ENCODE data around the gene C1orf226. TPM values are rescaled to one million over a fixed set of nuclear protein-coding genes. Genes with fewer than 3 reads are reported as not detected.

The C1orf226 gene, protein sequence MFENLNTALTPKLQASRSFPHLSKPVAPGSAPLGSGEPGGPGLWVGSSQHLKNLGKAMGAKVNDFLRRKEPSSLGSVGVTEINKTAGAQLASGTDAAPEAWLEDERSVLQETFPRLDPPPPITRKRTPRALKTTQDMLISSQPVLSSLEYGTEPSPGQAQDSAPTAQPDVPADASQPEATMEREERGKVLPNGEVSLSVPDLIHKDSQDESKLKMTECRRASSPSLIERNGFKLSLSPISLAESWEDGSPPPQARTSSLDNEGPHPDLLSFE
- total RNA-seq (1 to 10 TPM; 1.4 to 2.9 TPM), polyA plus RNA-seq (ENCODE audit: insufficient read length in 2 of 2) (10 to 100 TPM in 1 of 2 donors, 1 to 10 TPM in 1; 8.8 to 10.2 TPM)
- long read RNA-seq, donor 1, result 0 reads
- long read RNA-seq, donor 2, result 0 reads
- long read RNA-seq, donor 3, result 0 reads
- long read RNA-seq, donor 4, result 0 reads

DNA sequence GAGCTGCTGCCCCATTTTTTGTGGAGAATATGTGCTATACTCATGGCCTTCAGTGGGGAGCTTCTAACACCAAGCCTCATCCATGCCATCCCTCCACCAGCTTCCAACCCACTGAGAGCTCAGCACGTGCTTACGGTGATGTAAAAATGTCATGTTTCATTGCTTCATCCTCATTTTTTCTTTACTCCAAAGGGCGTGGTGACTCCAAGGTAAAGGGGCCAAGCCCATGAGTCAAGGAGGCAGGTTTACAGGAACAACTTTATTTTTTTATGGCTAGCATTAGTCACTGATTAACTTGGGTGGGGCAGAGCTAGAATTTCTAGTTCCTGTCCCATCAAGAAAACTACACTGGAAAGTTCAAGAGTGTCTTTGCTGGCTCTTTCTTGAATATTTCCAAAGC, at the start of gene C1orf226:
TSS of gene C1orf226 (plus strand) at position 346 of the 400 bp plus-strand sequence. CDS start 174 bp downstream, outside the sequence.
- H3K36me3 ChIP-seq (ENCODE audit: control insufficient read depth, insufficient read depth, low read length), result peaks cover 29% of the 10 kb centered on the region
- H3K4me1 ChIP-seq (ENCODE audit: control insufficient read depth, insufficient read depth, low read length), result peaks cover 3% of the 10 kb centered on the region
- no peaks in the 10 kb centered on the region for H3K9me3 ChIP-seq (ENCODE audit: control insufficient read depth, insufficient read depth, low read length)
- no peak for DNase-seq (ENCODE audit: low read depth in 4 of 6, low spot score in 6 of 6)
- 100% methylated on average over 2 of the region's 3 CpGs for WGBS (ENCODE audit: insufficient coverage)
- H3K27ac ChIP-seq (ENCODE audit: low read depth, low read length), result no peak within 1 kb of the TSS
- no peaks in the 10 kb centered on the region for H3K27me3 ChIP-seq (ENCODE audit: control insufficient read depth, insufficient read depth, low read length)
- H3K4me3 ChIP-seq (ENCODE audit: low read depth, low read length), result no peak within 1 kb of the TSS

- no peaks in the 10 kb centered on the region for H3K27me3 ChIP-seq (ENCODE audit: control insufficient read depth, insufficient read depth, low read length)
- DNase-seq (ENCODE audit: low read depth in 4 of 6, low spot score in 6 of 6), result peak in 1 of 6 donors; percentile 31
- no peaks in the 10 kb centered on the region for H3K9me3 ChIP-seq (ENCODE audit: control insufficient read depth, insufficient read depth, low read length)
- H3K4me1 ChIP-seq (ENCODE audit: control insufficient read depth, insufficient read depth, low read length), result peaks cover 9% of the 10 kb centered on the region
- H3K36me3 ChIP-seq (ENCODE audit: control insufficient read depth, insufficient read depth, low read length), result no peaks in the 10 kb centered on the region
- H3K27ac ChIP-seq (ENCODE audit: low read depth, low read length), result no peak overlapping the region
- no peak overlapping the region for H3K4me3 ChIP-seq (ENCODE audit: low read depth, low read length)
Measured at GRCh38 chr1:162333991-162334390, 47.5 kb upstream of the C1orf226 start.

DNA sequence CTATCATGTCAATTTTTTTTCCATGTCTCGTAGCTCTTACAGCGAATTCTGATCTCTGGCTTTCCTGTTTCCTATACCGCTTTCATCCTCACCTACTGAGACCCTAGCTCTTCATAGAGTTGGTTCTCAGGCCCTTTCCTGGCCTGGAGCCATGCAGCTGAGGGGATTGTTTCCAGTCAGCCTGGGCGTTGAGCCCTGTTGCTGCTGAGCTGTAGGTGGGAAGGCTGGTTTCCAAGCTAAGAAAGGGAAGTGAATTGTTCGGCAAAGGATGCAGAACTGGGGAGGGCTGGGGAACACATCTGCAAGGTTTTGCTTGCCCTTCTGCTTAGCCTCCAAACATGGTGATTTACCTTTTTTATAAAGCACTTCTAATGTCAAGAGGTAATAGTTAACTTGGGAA, 46.4 kb upstream of the C1orf226 start:
- WGBS (ENCODE audit: insufficient coverage), result 53% methylated on average over 4 of the region's 5 CpGs
- Histone ChIP-seq H3K27me3 (ENCODE audit: control insufficient read depth, insufficient read depth, low read length) (no peaks in the 10 kb centered on the region), H3K4me1 (ENCODE audit: control insufficient read depth, insufficient read depth, low read length) (peaks cover 9% of the 10 kb centered on the region), H3K27ac (ENCODE audit: low read depth, low read length) (no peak overlapping the region), H3K9me3 (ENCODE audit: control insufficient read depth, insufficient read depth, low read length) (no peaks in the 10 kb centered on the region), H3K4me3 (ENCODE audit: low read depth, low read length) (no peak overlapping the region), H3K36me3 (ENCODE audit: control insufficient read depth, insufficient read depth, low read length) (no peaks in the 10 kb centered on the region)
- peak in 5 of 6 donors; percentile 33 to 84 (median 53) for DNase-seq (ENCODE audit: low read depth in 4 of 6, low spot score in 6 of 6)

- DNase-seq (ENCODE audit: low read depth in 4 of 6, low spot score in 6 of 6), result peak in 1 of 6 donors; percentile 42
- Histone ChIP-seq H3K36me3 (ENCODE audit: control insufficient read depth, insufficient read depth, low read length) (no peaks in the 10 kb centered on the region), H3K4me3 (ENCODE audit: low read depth, low read length) (no peak overlapping the region), H3K9me3 (ENCODE audit: control insufficient read depth, insufficient read depth, low read length) (no peaks in the 10 kb centered on the region), H3K27ac (ENCODE audit: low read depth, low read length) (no peak overlapping the region), H3K4me1 (ENCODE audit: control insufficient read depth, insufficient read depth, low read length) (peaks cover 9% of the 10 kb centered on the region), H3K27me3 (ENCODE audit: control insufficient read depth, insufficient read depth, low read length) (no peaks in the 10 kb centered on the region)
- 52% methylated on average over 2 of the region's 7 CpGs for WGBS (ENCODE audit: insufficient coverage)
Measured at GRCh38 chr1:162336621-162337285, 44.8 kb upstream of the C1orf226 start.

- Histone ChIP-seq H3K27ac (ENCODE audit: low read depth, low read length) (no peak overlapping the region), H3K4me1 (ENCODE audit: control insufficient read depth, insufficient read depth, low read length) (no peaks in the 10 kb centered on the region), H3K4me3 (ENCODE audit: low read depth, low read length) (no peak overlapping the region), H3K36me3 (ENCODE audit: control insufficient read depth, insufficient read depth, low read length) (peaks cover 4% of the 10 kb centered on the region), H3K9me3 (ENCODE audit: control insufficient read depth, insufficient read depth, low read length) (no peaks in the 10 kb centered on the region), H3K27me3 (ENCODE audit: control insufficient read depth, insufficient read depth, low read length) (no peaks in the 10 kb centered on the region)
- WGBS (ENCODE audit: insufficient coverage), result 100% methylated on average over 1 of the region's 1 CpG
- DNase-seq (ENCODE audit: low read depth in 4 of 6, low spot score in 6 of 6), result no peak
Measured at GRCh38 chr1:162342452-162342983, 39.0 kb upstream of the C1orf226 start.

DNA sequence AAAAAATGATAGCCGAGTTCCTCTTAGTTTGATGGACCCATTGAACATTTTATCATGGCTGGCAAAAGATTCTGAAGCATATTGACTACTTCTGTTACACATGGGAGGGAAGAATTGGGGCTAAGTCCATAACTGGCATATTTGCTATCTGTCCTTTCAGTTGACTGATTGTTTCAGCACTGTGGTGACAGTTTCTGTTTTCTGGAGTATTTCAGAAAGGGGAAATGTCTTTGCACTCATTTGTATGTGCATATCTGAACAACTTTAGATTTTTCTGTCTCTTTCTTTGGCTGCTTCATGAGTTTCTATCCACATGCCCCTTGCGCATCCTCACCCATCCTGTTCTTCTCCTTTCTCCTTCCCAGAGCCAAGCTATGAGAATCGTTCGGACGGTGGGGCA, 38.1 kb upstream of the C1orf226 start:
- Histone ChIP-seq H3K27me3 (ENCODE audit: control insufficient read depth, insufficient read depth, low read length) (no peaks in the 10 kb centered on the region), H3K36me3 (ENCODE audit: control insufficient read depth, insufficient read depth, low read length) (peaks cover 4% of the 10 kb centered on the region), H3K27ac (ENCODE audit: low read depth, low read length) (no peak overlapping the region), H3K9me3 (ENCODE audit: control insufficient read depth, insufficient read depth, low read length) (no peaks in the 10 kb centered on the region), H3K4me3 (ENCODE audit: low read depth, low read length) (no peak overlapping the region), H3K4me1 (ENCODE audit: control insufficient read depth, insufficient read depth, low read length) (no peaks in the 10 kb centered on the region)
- 87% methylated on average over 3 of the region's 5 CpGs for whole genome bisulfite sequencing (ENCODE audit: insufficient coverage)
- no peak for DNase-seq (ENCODE audit: low read depth in 4 of 6, low spot score in 6 of 6)

DNA sequence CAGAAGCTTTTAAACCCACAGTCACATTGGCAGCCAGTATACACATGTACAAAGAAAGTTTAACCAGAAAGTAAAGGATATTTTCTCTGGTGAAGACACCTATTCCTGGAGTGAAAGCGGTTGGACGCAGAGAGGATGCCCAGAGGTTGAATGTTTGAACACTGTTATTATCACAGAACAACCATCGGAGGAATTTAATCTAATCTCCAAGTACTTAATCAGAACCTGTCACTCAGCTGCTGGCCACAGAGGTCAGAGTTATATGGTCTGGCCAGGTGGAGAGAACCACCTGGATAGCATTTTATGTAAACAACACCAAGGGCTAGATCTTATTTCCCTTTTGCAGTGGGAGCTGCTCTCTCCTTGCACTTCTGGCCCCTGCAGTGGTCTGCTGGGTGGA, 34.2 kb upstream of the C1orf226 start:
- Histone ChIP-seq H3K9me3 (ENCODE audit: control insufficient read depth, insufficient read depth, low read length) (no peaks in the 10 kb centered on the region), H3K27me3 (ENCODE audit: control insufficient read depth, insufficient read depth, low read length) (no peaks in the 10 kb centered on the region), H3K4me3 (ENCODE audit: low read depth, low read length) (no peak overlapping the region), H3K4me1 (ENCODE audit: control insufficient read depth, insufficient read depth, low read length) (peaks cover 5% of the 10 kb centered on the region), H3K36me3 (ENCODE audit: control insufficient read depth, insufficient read depth, low read length) (peaks cover 4% of the 10 kb centered on the region), H3K27ac (ENCODE audit: low read depth, low read length) (no peak overlapping the region)
- DNase-seq (ENCODE audit: low read depth in 4 of 6, low spot score in 6 of 6), result no peak
- no CpG with 5 or more reads among the region's 3 CpGs for WGBS (ENCODE audit: insufficient coverage)

DNA sequence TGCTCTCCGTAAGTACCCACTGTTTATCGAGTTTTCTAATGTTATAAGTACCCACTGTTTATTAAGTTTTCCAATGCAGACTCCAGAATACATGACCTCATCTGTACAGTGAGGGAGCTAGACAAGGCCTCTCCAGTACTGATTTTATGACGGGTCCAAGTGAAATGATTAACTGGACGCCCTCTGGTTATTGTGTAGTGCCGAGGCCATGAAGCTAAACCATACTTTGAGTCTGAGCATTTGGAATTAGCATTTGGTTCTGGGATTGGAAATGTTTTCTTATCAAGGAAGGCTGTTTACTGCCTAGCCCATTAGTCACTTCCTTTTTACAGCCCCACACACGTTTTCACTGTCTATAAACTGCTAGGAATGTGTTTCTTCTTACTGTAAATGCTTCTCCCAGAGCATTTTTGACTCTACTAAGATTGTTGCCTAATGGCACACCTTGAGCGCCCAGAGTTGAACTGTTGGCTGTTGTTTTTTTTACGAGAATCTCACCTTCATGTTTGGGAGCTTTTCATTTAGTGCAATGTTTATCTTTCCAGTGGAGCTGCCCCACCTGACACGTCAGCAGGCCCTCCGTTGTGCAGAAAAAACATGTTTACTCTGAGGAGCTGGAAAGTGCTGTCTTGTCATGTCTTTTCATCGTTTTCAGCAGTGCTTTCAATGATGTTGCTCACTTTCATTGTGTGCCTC, 31.7 kb upstream of the C1orf226 start:
- WGBS (ENCODE audit: insufficient coverage), result 62% methylated on average over 7 of the region's 11 CpGs
- Histone ChIP-seq H3K36me3 (ENCODE audit: control insufficient read depth, insufficient read depth, low read length) (peaks cover 2% of the 10 kb centered on the region), H3K4me3 (ENCODE audit: low read depth, low read length) (no peak overlapping the region), H3K27me3 (ENCODE audit: control insufficient read depth, insufficient read depth, low read length) (no peaks in the 10 kb centered on the region), H3K9me3 (ENCODE audit: control insufficient read depth, insufficient read depth, low read length) (no peaks in the 10 kb centered on the region), H3K4me1 (ENCODE audit: control insufficient read depth, insufficient read depth, low read length) (peaks cover 8% of the 10 kb centered on the region), H3K27ac (ENCODE audit: low read depth, low read length) (no peak overlapping the region)
- DNase-seq (ENCODE audit: low read depth in 4 of 6, low spot score in 6 of 6), result no peak

DNA sequence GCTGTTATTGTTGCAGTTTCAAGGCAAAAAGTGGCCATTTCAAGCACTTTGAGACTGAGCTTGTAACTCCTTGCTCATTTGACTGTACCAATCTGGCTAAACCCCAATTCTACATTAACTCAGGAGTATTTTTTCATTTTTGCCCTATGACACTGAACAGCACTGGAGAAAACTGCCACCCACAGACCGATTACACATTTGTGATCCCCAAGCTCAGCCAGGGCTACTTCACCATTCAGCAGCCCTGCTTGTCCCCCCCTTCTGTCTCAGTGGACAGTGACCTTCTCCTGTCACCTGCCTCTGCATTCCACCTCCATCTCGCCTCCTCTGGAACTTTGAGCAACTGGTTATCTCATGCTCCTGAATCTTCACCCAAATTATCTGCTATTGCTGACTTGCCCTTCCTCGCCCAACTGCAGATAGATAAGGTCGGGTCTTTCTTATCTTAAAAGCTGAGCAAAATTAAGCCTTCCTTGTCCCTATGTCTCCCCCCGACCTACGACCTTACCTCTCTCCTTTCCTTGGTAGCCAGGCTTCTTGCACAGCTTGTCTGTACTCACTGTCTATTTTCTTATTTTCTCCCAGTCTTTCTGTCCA, 30.2 kb upstream of the C1orf226 start:
- Histone ChIP-seq H3K4me3 (ENCODE audit: low read depth, low read length) (no peak overlapping the region), H3K27ac (ENCODE audit: low read depth, low read length) (no peak overlapping the region), H3K27me3 (ENCODE audit: control insufficient read depth, insufficient read depth, low read length) (no peaks in the 10 kb centered on the region), H3K4me1 (ENCODE audit: control insufficient read depth, insufficient read depth, low read length) (peaks cover 8% of the 10 kb centered on the region), H3K9me3 (ENCODE audit: control insufficient read depth, insufficient read depth, low read length) (no peaks in the 10 kb centered on the region), H3K36me3 (ENCODE audit: control insufficient read depth, insufficient read depth, low read length) (peaks cover 13% of the 10 kb centered on the region)
- WGBS (ENCODE audit: insufficient coverage), result 94% methylated on average over 6 of the region's 6 CpGs
- no peak for DNase-seq (ENCODE audit: low read depth in 4 of 6, low spot score in 6 of 6)

Measured in spinal cord (tissue), 10 donors.